ENCODE results near the gene PEX6.

PEX6 gene

GRCh38 chr6:42979523-42980177, 669 bp upstream of the PEX6 start:
- peaks cover 8 to 34% (median 27%) of the 10 kb centered on the region in 5 donors for H3K4me1 ChIP-seq (ENCODE audit: control insufficient read depth in 5 of 5, insufficient read depth in 5 of 5, low read length in 5 of 5)
- H3K27ac ChIP-seq (ENCODE audit: low read depth, low read length) = peak overlapping the region; percentile 71
- peak overlapping the region; percentile 82 to 97 (median 86) for H3K4me3 ChIP-seq (ENCODE audit: low read depth in 1 of 5, low read length in 5 of 5)
- H3K9ac ChIP-seq (ENCODE audit: low read length in 5 of 5) = peak overlapping the region; percentile 2 to 96 (median 88)
- H3K27me3 ChIP-seq (ENCODE audit: control insufficient read depth in 5 of 5, insufficient read depth in 4 of 5, low read length in 5 of 5) = no peaks in the 10 kb centered on the region
- H3K9me3 ChIP-seq (ENCODE audit: control insufficient read depth in 5 of 5, low read length in 5 of 5) = no peaks in the 10 kb centered on the region
- peaks cover 0 to 4% (median 2%) of the 10 kb centered on the region in 5 donors for H3K36me3 ChIP-seq (ENCODE audit: control insufficient read depth in 5 of 5, insufficient read depth in 5 of 5, low read length in 5 of 5)

GRCh38 chr6:42978487-42978838, 518 bp downstream of the PEX6 start:
- Histone ChIP-seq H3K27ac (ENCODE audit: low read depth, low read length) (peak overlapping the region; percentile 71), H3K27me3 (ENCODE audit: control insufficient read depth in 5 of 5, insufficient read depth in 4 of 5, low read length in 5 of 5) (no peaks in the 10 kb centered on the region), H3K4me3 (ENCODE audit: low read depth in 1 of 5, low read length in 5 of 5) (peak overlapping the region; percentile 70 to 97 (median 83)), H3K4me1 (ENCODE audit: control insufficient read depth in 5 of 5, insufficient read depth in 5 of 5, low read length in 5 of 5) (peaks cover 2 to 27% (median 22%) of the 10 kb centered on the region in 5 donors), H3K9me3 (ENCODE audit: control insufficient read depth in 5 of 5, low read length in 5 of 5) (no peaks in the 10 kb centered on the region), H3K36me3 (ENCODE audit: control insufficient read depth in 5 of 5, insufficient read depth in 5 of 5, low read length in 5 of 5) (peaks cover 0 to 11% (median 4%) of the 10 kb centered on the region in 5 donors), H3K9ac (ENCODE audit: low read length in 5 of 5) (peak overlapping the region; percentile 48 to 96 (median 88))

DNA sequence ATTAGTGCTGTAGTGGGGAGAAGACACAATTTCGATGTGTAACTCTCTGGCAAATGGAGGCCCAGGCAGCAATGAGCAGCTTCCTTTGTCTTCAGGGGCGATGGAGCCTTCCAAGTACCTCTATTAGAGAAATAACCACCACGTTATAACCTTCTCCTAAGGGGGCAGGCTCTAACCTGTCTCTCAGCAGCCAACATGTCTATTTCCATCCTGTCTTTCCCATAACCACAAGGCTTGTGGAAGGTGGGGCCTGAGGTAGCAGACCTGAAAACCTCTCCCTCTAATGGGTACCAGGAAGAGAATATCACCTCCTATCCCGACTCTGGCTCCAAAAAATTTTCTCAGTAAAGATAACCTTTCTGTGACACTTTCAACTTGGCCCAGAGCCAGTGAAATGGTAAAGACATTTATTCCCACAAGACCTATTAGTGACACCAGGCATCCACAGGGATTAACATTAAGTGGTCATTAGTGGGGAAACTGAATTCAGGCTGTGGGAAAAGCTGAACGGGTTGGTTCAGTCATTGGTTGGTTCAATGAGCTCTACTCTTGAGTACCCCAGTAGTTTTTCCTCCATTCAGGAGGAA, 4.0 kb downstream of the PEX6 start:
- no peak overlapping the region for H3K9ac ChIP-seq (ENCODE audit: low read length in 5 of 5)
- H3K36me3 ChIP-seq (ENCODE audit: control insufficient read depth in 5 of 5, insufficient read depth in 5 of 5, low read length in 5 of 5) = peaks cover 0 to 26% (median 7%) of the 10 kb centered on the region in 5 donors
- H3K4me3 ChIP-seq (ENCODE audit: low read depth in 1 of 5, low read length in 5 of 5) = no peak overlapping the region
- no peaks in the 10 kb centered on the region for H3K9me3 ChIP-seq (ENCODE audit: control insufficient read depth in 5 of 5, low read length in 5 of 5)
- no peaks in the 10 kb centered on the region for H3K27me3 ChIP-seq (ENCODE audit: control insufficient read depth in 5 of 5, insufficient read depth in 4 of 5, low read length in 5 of 5)
- peaks cover 2 to 26% (median 22%) of the 10 kb centered on the region in 5 donors for H3K4me1 ChIP-seq (ENCODE audit: control insufficient read depth in 5 of 5, insufficient read depth in 5 of 5, low read length in 5 of 5)
- H3K27ac ChIP-seq (ENCODE audit: low read depth, low read length) = no peak overlapping the region

- H3K4me3 ChIP-seq (ENCODE audit: low read depth in 1 of 5, low read length in 5 of 5) = no peak overlapping the region
- no peaks in the 10 kb centered on the region for H3K27me3 ChIP-seq (ENCODE audit: control insufficient read depth in 5 of 5, insufficient read depth in 4 of 5, low read length in 5 of 5)
- peaks cover 0 to 17% (median 14%) of the 10 kb centered on the region in 5 donors for H3K4me1 ChIP-seq (ENCODE audit: control insufficient read depth in 5 of 5, insufficient read depth in 5 of 5, low read length in 5 of 5)
- H3K9me3 ChIP-seq (ENCODE audit: control insufficient read depth in 5 of 5, low read length in 5 of 5) = no peaks in the 10 kb centered on the region
- H3K36me3 ChIP-seq (ENCODE audit: control insufficient read depth in 5 of 5, insufficient read depth in 5 of 5, low read length in 5 of 5) = peaks cover 0 to 37% (median 13%) of the 10 kb centered on the region in 5 donors
- no peak overlapping the region for H3K9ac ChIP-seq (ENCODE audit: low read length in 5 of 5)
- H3K27ac ChIP-seq (ENCODE audit: low read depth, low read length) = no peak overlapping the region
Observed at GRCh38 chr6:42973926-42974325, 5.1 kb downstream of the PEX6 start.

GRCh38 chr6:42971746-42972327, 7.1 kb downstream of the PEX6 start:
- H3K27me3 ChIP-seq (ENCODE audit: control insufficient read depth in 5 of 5, insufficient read depth in 4 of 5, low read length in 5 of 5) = no peaks in the 10 kb centered on the region
- H3K4me3 ChIP-seq (ENCODE audit: low read depth in 1 of 5, low read length in 5 of 5) = no peak overlapping the region
- H3K9ac ChIP-seq (ENCODE audit: low read length in 5 of 5) = peak overlapping the region in 1 of 5 donors; percentile 45
- no peak overlapping the region for H3K27ac ChIP-seq (ENCODE audit: low read depth, low read length)
- peaks cover 0 to 55% (median 25%) of the 10 kb centered on the region in 5 donors for H3K36me3 ChIP-seq (ENCODE audit: control insufficient read depth in 5 of 5, insufficient read depth in 5 of 5, low read length in 5 of 5)
- H3K9me3 ChIP-seq (ENCODE audit: control insufficient read depth in 5 of 5, low read length in 5 of 5) = no peaks in the 10 kb centered on the region
- peaks cover 0 to 2% (median under 1%) of the 10 kb centered on the region in 5 donors for H3K4me1 ChIP-seq (ENCODE audit: control insufficient read depth in 5 of 5, insufficient read depth in 5 of 5, low read length in 5 of 5)

- no peaks in the 10 kb centered on the region for H3K4me1 ChIP-seq (ENCODE audit: control insufficient read depth in 5 of 5, insufficient read depth in 5 of 5, low read length in 5 of 5)
- H3K9me3 ChIP-seq (ENCODE audit: control insufficient read depth in 5 of 5, low read length in 5 of 5) = no peaks in the 10 kb centered on the region
- peak overlapping the region in 1 of 5 donors; percentile 45 for H3K9ac ChIP-seq (ENCODE audit: low read length in 5 of 5)
- H3K27me3 ChIP-seq (ENCODE audit: control insufficient read depth in 5 of 5, insufficient read depth in 4 of 5, low read length in 5 of 5) = no peaks in the 10 kb centered on the region
- H3K4me3 ChIP-seq (ENCODE audit: low read depth in 1 of 5, low read length in 5 of 5) = no peak overlapping the region
- peaks cover 0 to 63% (median 33%) of the 10 kb centered on the region in 5 donors for H3K36me3 ChIP-seq (ENCODE audit: control insufficient read depth in 5 of 5, insufficient read depth in 5 of 5, low read length in 5 of 5)
- no peak overlapping the region for H3K27ac ChIP-seq (ENCODE audit: low read depth, low read length)
Observed at GRCh38 chr6:42970871-42971612, 7.9 kb downstream of the PEX6 start.

- no peak overlapping the region for H3K9ac ChIP-seq (ENCODE audit: low read length in 5 of 5)
- no peaks in the 10 kb centered on the region for H3K27me3 ChIP-seq (ENCODE audit: control insufficient read depth in 5 of 5, insufficient read depth in 4 of 5, low read length in 5 of 5)
- H3K36me3 ChIP-seq (ENCODE audit: control insufficient read depth in 5 of 5, insufficient read depth in 5 of 5, low read length in 5 of 5) = peaks cover 0 to 74% (median 44%) of the 10 kb centered on the region in 5 donors
- H3K4me1 ChIP-seq (ENCODE audit: control insufficient read depth in 5 of 5, insufficient read depth in 5 of 5, low read length in 5 of 5) = no peaks in the 10 kb centered on the region
- no peak overlapping the region for H3K4me3 ChIP-seq (ENCODE audit: low read depth in 1 of 5, low read length in 5 of 5)
- H3K9me3 ChIP-seq (ENCODE audit: control insufficient read depth in 5 of 5, low read length in 5 of 5) = no peaks in the 10 kb centered on the region
- H3K27ac ChIP-seq (ENCODE audit: low read depth, low read length) = no peak overlapping the region
Observed at GRCh38 chr6:42969934-42970333, 9.0 kb downstream of the PEX6 start.

GRCh38 chr6:42969431-42969830, 9.6 kb downstream of the PEX6 start:
- no peaks in the 10 kb centered on the region for H3K9me3 ChIP-seq (ENCODE audit: control insufficient read depth in 5 of 5, low read length in 5 of 5)
- no peaks in the 10 kb centered on the region for H3K27me3 ChIP-seq (ENCODE audit: control insufficient read depth in 5 of 5, insufficient read depth in 4 of 5, low read length in 5 of 5)
- peaks cover 0 to 75% (median 48%) of the 10 kb centered on the region in 5 donors for H3K36me3 ChIP-seq (ENCODE audit: control insufficient read depth in 5 of 5, insufficient read depth in 5 of 5, low read length in 5 of 5)
- no peaks in the 10 kb centered on the region for H3K4me1 ChIP-seq (ENCODE audit: control insufficient read depth in 5 of 5, insufficient read depth in 5 of 5, low read length in 5 of 5)
- H3K9ac ChIP-seq (ENCODE audit: low read length in 5 of 5) = no peak overlapping the region
- H3K4me3 ChIP-seq (ENCODE audit: low read depth in 1 of 5, low read length in 5 of 5) = no peak overlapping the region
- no peak overlapping the region for H3K27ac ChIP-seq (ENCODE audit: low read depth, low read length)

DNA sequence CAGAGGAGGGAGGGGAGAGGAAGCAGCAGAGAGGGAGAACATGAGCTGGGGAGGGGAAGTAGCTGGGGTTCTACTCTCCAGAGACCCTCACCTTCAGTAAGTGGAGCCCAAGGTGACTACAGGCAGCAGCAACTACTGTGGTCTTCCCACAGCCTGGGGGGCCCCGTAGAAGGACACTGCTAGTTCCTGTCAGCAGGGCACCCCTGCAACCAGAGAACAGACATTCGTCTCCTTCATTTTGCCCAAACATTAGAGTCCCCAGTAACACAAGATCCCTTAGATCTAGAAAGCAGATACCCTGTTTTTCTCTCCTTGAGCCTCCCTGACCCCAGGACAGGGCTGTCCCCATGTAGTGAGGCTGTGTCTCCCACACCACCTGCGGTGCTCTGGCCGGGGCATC, 10.2 kb downstream of the PEX6 start:
- H3K4me1 ChIP-seq (ENCODE audit: control insufficient read depth in 5 of 5, insufficient read depth in 5 of 5, low read length in 5 of 5) = no peaks in the 10 kb centered on the region
- no peak overlapping the region for H3K9ac ChIP-seq (ENCODE audit: low read length in 5 of 5)
- H3K36me3 ChIP-seq (ENCODE audit: control insufficient read depth in 5 of 5, insufficient read depth in 5 of 5, low read length in 5 of 5) = peaks cover 0 to 77% (median 50%) of the 10 kb centered on the region in 5 donors
- H3K9me3 ChIP-seq (ENCODE audit: control insufficient read depth in 5 of 5, low read length in 5 of 5) = no peaks in the 10 kb centered on the region
- H3K4me3 ChIP-seq (ENCODE audit: low read depth in 1 of 5, low read length in 5 of 5) = no peak overlapping the region
- no peak overlapping the region for H3K27ac ChIP-seq (ENCODE audit: low read depth, low read length)
- no peaks in the 10 kb centered on the region for H3K27me3 ChIP-seq (ENCODE audit: control insufficient read depth in 5 of 5, insufficient read depth in 4 of 5, low read length in 5 of 5)
